ENCODE results near the gene DNM3.

DNM3 gene

DNA sequence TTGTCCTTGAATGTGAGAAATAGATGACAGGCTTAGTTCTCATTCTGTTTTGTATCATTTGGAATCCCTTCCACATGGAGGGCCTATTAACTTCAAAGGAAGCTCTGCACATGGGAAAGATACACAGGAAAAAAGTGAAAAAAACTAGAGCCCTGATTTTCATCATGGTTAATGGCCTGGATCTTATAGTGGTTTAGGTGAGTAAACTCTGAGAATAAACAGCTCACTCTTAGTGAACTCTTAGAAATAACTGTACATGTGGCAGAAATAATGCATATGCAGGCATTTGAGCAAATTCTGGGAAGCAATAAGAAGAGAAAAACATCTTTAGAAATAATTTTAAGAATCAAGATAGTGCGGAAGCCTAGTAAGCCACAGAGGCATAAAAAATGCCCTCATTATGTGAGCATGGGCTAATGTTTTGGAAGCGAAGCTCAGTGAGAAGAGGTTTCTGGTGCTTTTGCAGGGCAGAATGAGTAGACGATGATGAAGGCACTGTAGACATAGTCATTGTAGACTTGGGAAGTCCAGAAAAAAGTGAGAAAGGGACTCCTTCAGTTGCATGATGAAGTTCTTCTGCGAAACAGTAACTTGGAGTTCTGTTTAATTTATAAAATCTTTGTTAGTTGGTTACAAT, 279.9 kb downstream of the DNM3 start:
- no peak overlapping the region for H3K9ac ChIP-seq (ENCODE audit: low read length)

DNA sequence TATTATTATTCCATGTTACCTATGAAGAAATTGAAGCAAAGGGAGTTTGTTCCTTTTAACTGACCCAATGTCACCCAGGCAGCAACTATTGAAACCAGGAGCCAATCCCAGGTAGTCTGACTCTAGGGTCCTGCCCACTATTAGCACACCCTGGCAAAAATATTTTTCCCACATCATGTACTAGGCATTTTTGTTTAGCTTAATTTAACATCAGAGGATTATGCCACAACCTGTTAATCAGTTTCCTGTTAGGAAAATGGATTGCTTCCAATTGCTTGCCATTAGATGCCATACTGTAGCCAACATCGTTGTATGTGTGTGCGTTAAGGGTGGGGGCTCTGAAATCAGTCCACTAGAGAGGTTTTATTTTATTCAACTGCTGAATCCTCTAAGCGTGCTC, 281.1 kb downstream of the DNM3 start:
- TF ChIP-seq EZH2phosphoT487 (conservative IDR thresholded peaks at IDR 0.05; ENCODE audit: low read length): no peak
- TF ChIP-seq, protein P1, sequence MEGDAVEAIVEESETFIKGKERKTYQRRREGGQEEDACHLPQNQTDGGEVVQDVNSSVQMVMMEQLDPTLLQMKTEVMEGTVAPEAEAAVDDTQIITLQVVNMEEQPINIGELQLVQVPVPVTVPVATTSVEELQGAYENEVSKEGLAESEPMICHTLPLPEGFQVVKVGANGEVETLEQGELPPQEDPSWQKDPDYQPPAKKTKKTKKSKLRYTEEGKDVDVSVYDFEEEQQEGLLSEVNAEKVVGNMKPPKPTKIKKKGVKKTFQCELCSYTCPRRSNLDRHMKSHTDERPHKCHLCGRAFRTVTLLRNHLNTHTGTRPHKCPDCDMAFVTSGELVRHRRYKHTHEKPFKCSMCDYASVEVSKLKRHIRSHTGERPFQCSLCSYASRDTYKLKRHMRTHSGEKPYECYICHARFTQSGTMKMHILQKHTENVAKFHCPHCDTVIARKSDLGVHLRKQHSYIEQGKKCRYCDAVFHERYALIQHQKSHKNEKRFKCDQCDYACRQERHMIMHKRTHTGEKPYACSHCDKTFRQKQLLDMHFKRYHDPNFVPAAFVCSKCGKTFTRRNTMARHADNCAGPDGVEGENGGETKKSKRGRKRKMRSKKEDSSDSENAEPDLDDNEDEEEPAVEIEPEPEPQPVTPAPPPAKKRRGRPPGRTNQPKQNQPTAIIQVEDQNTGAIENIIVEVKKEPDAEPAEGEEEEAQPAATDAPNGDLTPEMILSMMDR (IDR thresholded peaks at IDR 0.05; ENCODE audit: insufficient read depth, low read length, poor library complexity, severe bottlenecking): no peak
- no peaks in the 10 kb centered on the region for H3K9me2 ChIP-seq (replicated peaks; ENCODE audit: insufficient read depth, low read length)
- no peaks in the 10 kb centered on the region for H3K9me3 ChIP-seq (ENCODE audit: insufficient read depth, low read length)
- H4K20me1 ChIP-seq (ENCODE audit: low read depth, low read length): no peaks in the 10 kb centered on the region
- no peaks in the 10 kb centered on the region for H3K79me2 ChIP-seq (ENCODE audit: insufficient read depth, low read length)
- H3F3A ChIP-seq (ENCODE audit: insufficient read depth): no peaks in the 10 kb centered on the region
- H3K36me3 ChIP-seq (ENCODE audit: low read length): no peaks in the 10 kb centered on the region
- no peak overlapping the region for H3K9ac ChIP-seq (ENCODE audit: low read length)
- no peaks in the 10 kb centered on the region for H3K27me3 ChIP-seq (ENCODE audit: low read length)
- H3K27ac ChIP-seq (ENCODE audit: low read depth, low read length): no peak overlapping the region
- H3K4me3 ChIP-seq (ENCODE audit: insufficient read depth, low read length, poor library complexity, severe bottlenecking): no peak overlapping the region
- H2AFZ ChIP-seq (ENCODE audit: low read depth, low read length, severe bottlenecking): no peak overlapping the region
- no peak overlapping the region for H3K4me2 ChIP-seq (ENCODE audit: low read depth, low read length, poor library complexity, severe bottlenecking)

More for the DNA sequence above, 279.9 kb downstream of the DNM3 start:
- no peak overlapping the region for H3K4me2 ChIP-seq (ENCODE audit: low read depth, low read length, poor library complexity, severe bottlenecking)
- H3K36me3 ChIP-seq (ENCODE audit: low read length): no peaks in the 10 kb centered on the region
- no peaks in the 10 kb centered on the region for H3K9me3 ChIP-seq (ENCODE audit: insufficient read depth, low read length)
- TF ChIP-seq, protein P1 (IDR thresholded peaks at IDR 0.05; ENCODE audit: insufficient read depth, low read length, poor library complexity, severe bottlenecking): no peak
- TF ChIP-seq EZH2phosphoT487 (conservative IDR thresholded peaks at IDR 0.05; ENCODE audit: low read length): no peak
- no peaks in the 10 kb centered on the region for H3K79me2 ChIP-seq (ENCODE audit: insufficient read depth, low read length)
- H3K27me3 ChIP-seq (ENCODE audit: low read length): no peaks in the 10 kb centered on the region
- H3K9me2 ChIP-seq (replicated peaks; ENCODE audit: insufficient read depth, low read length): no peaks in the 10 kb centered on the region
- no peaks in the 10 kb centered on the region for H4K20me1 ChIP-seq (ENCODE audit: low read depth, low read length)
- H3K27ac ChIP-seq (ENCODE audit: low read depth, low read length): no peak overlapping the region
- no peaks in the 10 kb centered on the region for H3F3A ChIP-seq (ENCODE audit: insufficient read depth)
- no peak overlapping the region for H2AFZ ChIP-seq (ENCODE audit: low read depth, low read length, severe bottlenecking)
- H3K4me3 ChIP-seq (ENCODE audit: insufficient read depth, low read length, poor library complexity, severe bottlenecking): no peak overlapping the region

DNA sequence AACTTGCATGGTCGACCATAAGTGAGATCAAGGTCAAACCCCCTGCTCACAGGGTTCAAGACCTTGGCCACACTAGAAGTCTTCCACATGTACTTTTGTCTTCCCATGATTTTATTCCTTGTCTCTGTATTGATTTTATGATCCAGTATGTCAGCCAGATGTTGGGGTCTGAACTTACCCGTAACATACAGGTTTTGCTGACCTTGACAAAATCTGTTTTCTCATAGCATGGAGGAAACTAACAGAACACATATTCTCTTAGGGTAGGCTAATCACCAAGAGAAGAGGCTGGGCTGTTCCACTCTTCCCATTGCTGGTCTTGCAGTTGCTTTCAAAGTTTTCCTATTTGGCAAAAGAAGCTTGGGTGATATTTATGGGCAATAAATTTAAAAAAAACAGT, 284.0 kb downstream of the DNM3 start:
- H4K20me1 ChIP-seq (ENCODE audit: low read depth, low read length): no peaks in the 10 kb centered on the region
- no peak overlapping the region for H2AFZ ChIP-seq (ENCODE audit: low read depth, low read length, severe bottlenecking)
- H3K9me2 ChIP-seq (replicated peaks; ENCODE audit: insufficient read depth, low read length): no peaks in the 10 kb centered on the region
- no peak overlapping the region for H3K4me2 ChIP-seq (ENCODE audit: low read depth, low read length, poor library complexity, severe bottlenecking)
- H3K9me3 ChIP-seq (ENCODE audit: insufficient read depth, low read length): peaks cover 5% of the 10 kb centered on the region; the same call in 1 of the 2 replicates
- no peaks in the 10 kb centered on the region for H3F3A ChIP-seq (ENCODE audit: insufficient read depth)
- TF ChIP-seq, protein P1 (IDR thresholded peaks at IDR 0.05; ENCODE audit: insufficient read depth, low read length, poor library complexity, severe bottlenecking): no peak
- TF ChIP-seq EZH2phosphoT487 (conservative IDR thresholded peaks at IDR 0.05; ENCODE audit: low read length): no peak
- H3K4me3 ChIP-seq (ENCODE audit: insufficient read depth, low read length, poor library complexity, severe bottlenecking): no peak overlapping the region
- H3K27me3 ChIP-seq (ENCODE audit: low read length): no peaks in the 10 kb centered on the region
- H3K79me2 ChIP-seq (ENCODE audit: insufficient read depth, low read length): no peaks in the 10 kb centered on the region
- H3K9ac ChIP-seq (ENCODE audit: low read length): no peak overlapping the region
- H3K36me3 ChIP-seq (ENCODE audit: low read length): no peaks in the 10 kb centered on the region
- H3K27ac ChIP-seq (ENCODE audit: low read depth, low read length): no peak overlapping the region
